Measurements from ENCODE around the gene KDM8.

KDM8 gene

DNA sequence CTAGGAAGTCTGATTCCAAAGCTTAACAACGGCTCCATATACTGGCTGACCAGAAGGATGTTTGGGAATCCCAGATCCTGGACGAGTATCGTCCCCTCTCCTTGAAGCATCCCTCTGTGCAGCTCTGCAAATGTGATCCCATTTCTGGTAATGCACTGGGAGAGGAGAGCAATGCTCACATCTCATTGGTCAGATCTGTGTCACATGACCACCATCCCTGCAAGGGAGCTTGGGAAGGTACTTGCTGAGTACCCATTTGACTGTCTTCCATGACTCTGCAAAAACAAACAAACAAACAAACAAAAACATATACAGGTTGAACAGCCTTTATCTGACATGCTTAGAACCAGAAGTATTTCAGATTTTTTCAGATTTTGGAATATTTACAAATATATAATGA is 41.9 kb upstream of the KDM8 start:
- H3K27me3 ChIP-seq (replicated peaks; ENCODE audit: insufficient read depth, low read length): no peaks in the 10 kb centered on the region
- no peaks in the 10 kb centered on the region for H3K79me2 ChIP-seq (ENCODE audit: low read length)
- H3K4me1 ChIP-seq (ENCODE audit: low read length): no peaks in the 10 kb centered on the region
- no peaks in the 10 kb centered on the region for H4K20me1 ChIP-seq (ENCODE audit: insufficient read depth, low read length)
- H3K27ac ChIP-seq (ENCODE audit: low read length): no peak overlapping the region
- no peaks in the 10 kb centered on the region for H3K36me3 ChIP-seq (replicated peaks; ENCODE audit: insufficient read depth, low read length)
- TF ChIP-seq CTCF (IDR thresholded peaks at IDR 0.05; ENCODE audit: low read length) (no peak), EZH2phosphoT487 (IDR thresholded peaks at IDR 0.05; ENCODE audit: low read length) (no peak), EZH2 (optimal IDR thresholded peaks at IDR 0.05; ENCODE audit: low read depth, low read length) (no peak)
- H3K9me3 ChIP-seq (replicated peaks; ENCODE audit: insufficient read depth, low read length): no peaks in the 10 kb centered on the region
- no peak overlapping the region for H3K4me2 ChIP-seq (ENCODE audit: low read depth, low read length)
- H3F3A ChIP-seq (ENCODE audit: insufficient read depth, low read length): no peaks in the 10 kb centered on the region
- H3K4me3 ChIP-seq (ENCODE audit: low read length): no peak overlapping the region
- no peaks in the 10 kb centered on the region for H3K9me2 ChIP-seq (replicated peaks; ENCODE audit: insufficient read depth, low read length)
- no peak overlapping the region for H3K9ac ChIP-seq (ENCODE audit: low read length)
- no peak overlapping the region for H2AFZ ChIP-seq (ENCODE audit: low read length)
- DNase-seq: no peak

- Histone ChIP-seq H3K4me3 (ENCODE audit: low read length) (no peak overlapping the region), H3K36me3 (replicated peaks; ENCODE audit: insufficient read depth, low read length) (no peaks in the 10 kb centered on the region), H3K27me3 (replicated peaks; ENCODE audit: insufficient read depth, low read length) (no peaks in the 10 kb centered on the region), H3K27ac (ENCODE audit: low read length) (no peak overlapping the region), H3K4me1 (ENCODE audit: low read length) (no peaks in the 10 kb centered on the region), H3K9ac (ENCODE audit: low read length) (no peak overlapping the region), H3K9me3 (replicated peaks; ENCODE audit: insufficient read depth, low read length) (no peaks in the 10 kb centered on the region), H3K9me2 (replicated peaks; ENCODE audit: insufficient read depth, low read length) (no peaks in the 10 kb centered on the region), H3F3A (ENCODE audit: insufficient read depth, low read length) (no peaks in the 10 kb centered on the region), H3K4me2 (ENCODE audit: low read depth, low read length) (no peak overlapping the region), H2AFZ (ENCODE audit: low read length) (no peak overlapping the region), H4K20me1 (ENCODE audit: insufficient read depth, low read length) (no peaks in the 10 kb centered on the region), H3K79me2 (ENCODE audit: low read length) (no peaks in the 10 kb centered on the region)
- DNase-seq: no peak
- TF ChIP-seq CTCF (IDR thresholded peaks at IDR 0.05; ENCODE audit: low read length) (no peak), EZH2 (optimal IDR thresholded peaks at IDR 0.05; ENCODE audit: low read depth, low read length) (no peak), EZH2phosphoT487 (IDR thresholded peaks at IDR 0.05; ENCODE audit: low read length) (no peak)
Observed at GRCh38 chr16:27164352-27164751, 39.0 kb upstream of the KDM8 start.

GRCh38 chr16:27165576-27165975 is 37.8 kb upstream of the KDM8 start:
- H3K4me1 ChIP-seq (ENCODE audit: low read length): peaks cover 10% of the 10 kb centered on the region
- TF ChIP-seq CTCF (IDR thresholded peaks at IDR 0.05; ENCODE audit: low read length): no peak
- no peak for TF ChIP-seq EZH2phosphoT487 (IDR thresholded peaks at IDR 0.05; ENCODE audit: low read length)
- no peak for TF ChIP-seq EZH2 (optimal IDR thresholded peaks at IDR 0.05; ENCODE audit: low read depth, low read length)
- H3K79me2 ChIP-seq (ENCODE audit: low read length): no peaks in the 10 kb centered on the region
- H3K9ac ChIP-seq (ENCODE audit: low read length): no peak overlapping the region
- H4K20me1 ChIP-seq (ENCODE audit: insufficient read depth, low read length): no peaks in the 10 kb centered on the region
- no peak overlapping the region for H3K4me3 ChIP-seq (ENCODE audit: low read length)
- H3K27ac ChIP-seq (ENCODE audit: low read length): no peak overlapping the region
- no peaks in the 10 kb centered on the region for H3K9me3 ChIP-seq (replicated peaks; ENCODE audit: insufficient read depth, low read length)
- no peak overlapping the region for H3K4me2 ChIP-seq (ENCODE audit: low read depth, low read length)
- H2AFZ ChIP-seq (ENCODE audit: low read length): no peak overlapping the region
- no peaks in the 10 kb centered on the region for H3K36me3 ChIP-seq (replicated peaks; ENCODE audit: insufficient read depth, low read length)
- no peaks in the 10 kb centered on the region for H3K27me3 ChIP-seq (replicated peaks; ENCODE audit: insufficient read depth, low read length)
- H3K9me2 ChIP-seq (replicated peaks; ENCODE audit: insufficient read depth, low read length): no peaks in the 10 kb centered on the region
- no peak for DNase-seq
- H3F3A ChIP-seq (ENCODE audit: insufficient read depth, low read length): peaks cover 9% of the 10 kb centered on the region
